ENCODE results near the gene PTPN3. TPM values are rescaled to one million over a fixed set of nuclear protein-coding genes. Genes with fewer than 3 reads are reported as not detected.

PTPN3 gene
- total RNA-seq, 1 experiment from 2014 or later: 1.6 TPM

DNA sequence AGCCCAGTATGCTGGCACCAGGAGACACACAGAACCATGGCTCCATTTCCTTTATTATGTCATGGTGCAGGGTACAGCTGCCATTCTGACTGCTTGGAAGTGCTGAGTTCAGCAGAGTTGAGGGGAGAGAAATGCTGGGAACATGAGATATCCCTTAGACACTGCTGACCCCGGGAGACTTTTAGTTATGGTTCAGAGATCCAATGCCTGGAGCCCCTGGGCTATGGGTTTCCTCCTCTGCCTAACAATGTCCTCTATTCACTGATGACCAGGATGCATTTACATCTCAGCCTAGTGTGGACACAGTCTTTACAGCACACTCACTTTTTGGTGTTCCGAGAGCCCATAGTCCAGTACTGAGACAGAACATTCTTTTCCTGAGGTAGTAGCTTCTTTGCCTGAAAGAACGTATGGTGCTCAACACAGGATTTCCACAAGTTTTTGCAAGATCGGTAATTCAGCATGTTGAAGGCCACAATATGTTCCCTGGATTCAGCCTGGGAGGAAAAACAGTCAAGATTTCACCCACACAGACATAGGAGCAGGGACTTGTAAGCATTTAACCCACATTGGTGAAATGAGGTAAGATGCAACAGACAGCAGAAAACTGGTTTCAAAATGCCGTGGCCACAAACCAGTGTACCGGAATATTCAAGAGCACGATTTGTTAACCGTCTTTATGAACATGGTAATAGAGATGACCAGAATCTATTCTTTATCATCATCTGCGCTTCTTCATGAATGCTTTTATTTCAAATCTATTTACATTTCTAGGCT is 71.3 kb downstream of the PTPN3 start:
- no peak for DNase-seq (ENCODE audit: low read depth)

DNA sequence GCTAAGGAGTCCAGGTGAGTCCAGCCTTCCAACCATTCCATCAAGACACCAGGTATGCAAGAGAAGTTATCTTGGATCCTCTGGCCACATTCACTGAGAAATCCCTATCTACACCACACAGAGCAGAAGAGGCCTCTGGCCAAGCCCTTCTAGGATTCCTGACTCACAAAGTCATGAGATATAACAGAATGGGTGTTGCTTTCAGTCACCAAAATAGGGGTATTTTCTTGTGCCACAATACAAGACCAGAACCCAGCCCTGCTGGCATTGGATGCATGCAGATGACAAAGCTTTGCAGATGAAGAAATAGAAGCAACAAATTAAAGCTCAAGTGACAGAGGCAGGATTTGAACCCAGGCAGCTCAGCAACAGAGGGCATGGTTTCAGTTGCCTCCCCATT is 73.5 kb downstream of the PTPN3 start:
- DNase-seq (ENCODE audit: low read depth): no peak

DNA sequence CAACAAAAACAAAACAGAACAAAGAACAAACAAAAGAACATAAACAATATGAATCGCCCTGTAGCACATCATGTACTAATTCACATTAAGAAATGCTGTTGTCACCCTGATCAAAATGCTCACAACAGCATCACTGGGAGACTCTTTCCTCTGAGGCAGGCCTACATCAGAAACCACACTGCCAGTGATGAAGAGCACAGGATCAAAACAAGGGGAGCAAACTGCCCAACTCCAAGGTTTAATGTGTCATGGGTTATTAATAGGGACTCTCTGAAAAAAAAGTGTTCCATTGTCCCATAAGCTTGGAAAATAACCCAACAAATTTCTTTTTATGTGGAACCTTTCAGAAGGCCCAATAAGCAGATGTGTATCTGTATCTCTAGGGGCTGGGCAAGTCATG is 74.2 kb downstream of the PTPN3 start:
- no peak for DNase-seq (ENCODE audit: low read depth)

DNA sequence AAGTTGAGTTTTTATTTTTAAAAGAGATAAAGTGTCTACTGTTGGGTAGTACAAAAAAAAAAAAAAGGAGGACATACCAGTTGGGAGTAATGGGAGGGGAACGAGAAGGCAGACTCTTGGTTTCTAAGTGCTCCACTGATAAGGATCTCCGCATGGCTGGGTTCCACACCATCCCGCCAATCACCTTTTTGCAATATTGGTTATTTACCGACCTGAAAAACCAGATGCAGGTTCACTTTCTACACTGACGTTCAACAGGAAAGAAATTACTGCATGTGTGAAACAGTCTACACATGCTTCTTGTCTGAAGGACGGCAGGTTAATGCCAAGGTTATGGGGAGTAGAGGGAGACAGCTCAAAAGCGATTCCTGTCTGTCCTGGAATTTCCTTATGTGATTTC is 75.5 kb downstream of the PTPN3 start:
- DNase-seq (ENCODE audit: low read depth): no peak

DNA sequence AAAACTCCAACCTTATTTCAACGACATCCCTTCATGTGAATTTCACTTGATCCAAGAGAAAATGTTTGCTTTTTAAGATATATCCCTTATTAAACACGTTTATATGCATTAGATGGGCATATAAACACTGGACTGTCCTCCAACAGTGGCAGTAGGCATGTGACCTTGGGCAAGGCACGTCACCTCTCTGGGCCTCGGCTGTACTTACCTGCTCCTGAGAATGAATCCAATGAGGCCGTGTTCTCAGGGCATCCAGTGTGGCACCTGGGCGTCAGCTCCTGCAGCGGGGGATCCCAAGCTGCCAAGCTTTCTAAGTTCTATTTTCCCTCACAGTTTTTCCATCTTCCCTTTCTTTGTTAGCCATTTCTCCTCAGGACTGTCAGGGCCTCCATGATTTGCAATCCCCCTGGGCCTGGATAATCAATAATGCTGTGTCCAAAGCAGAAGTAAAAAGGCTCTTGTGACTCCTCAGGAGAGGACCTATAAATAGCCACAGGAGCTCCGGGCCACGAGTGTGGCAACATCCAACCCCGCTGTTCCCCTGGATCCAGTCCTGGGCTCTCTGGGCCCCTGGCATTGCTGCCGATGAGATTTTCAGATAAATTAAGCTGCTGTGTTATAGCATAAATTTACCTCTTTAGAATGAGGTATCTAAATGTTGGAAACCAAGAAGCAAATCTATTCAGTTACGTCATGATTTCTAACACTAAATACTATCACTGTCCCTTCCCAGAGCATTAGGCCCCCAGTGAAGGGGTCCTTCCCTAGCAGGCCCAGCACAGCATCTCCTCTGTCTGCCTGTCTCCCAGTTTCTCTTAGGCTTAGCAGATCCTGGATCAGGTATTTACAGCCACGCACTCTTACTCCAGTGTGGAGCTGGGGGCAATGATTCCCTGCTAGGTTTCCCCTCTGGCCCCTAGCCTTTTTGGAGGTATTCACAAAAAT is 76.8 kb downstream of the PTPN3 start:
- DNase-seq (ENCODE audit: low read depth): no peak

DNA sequence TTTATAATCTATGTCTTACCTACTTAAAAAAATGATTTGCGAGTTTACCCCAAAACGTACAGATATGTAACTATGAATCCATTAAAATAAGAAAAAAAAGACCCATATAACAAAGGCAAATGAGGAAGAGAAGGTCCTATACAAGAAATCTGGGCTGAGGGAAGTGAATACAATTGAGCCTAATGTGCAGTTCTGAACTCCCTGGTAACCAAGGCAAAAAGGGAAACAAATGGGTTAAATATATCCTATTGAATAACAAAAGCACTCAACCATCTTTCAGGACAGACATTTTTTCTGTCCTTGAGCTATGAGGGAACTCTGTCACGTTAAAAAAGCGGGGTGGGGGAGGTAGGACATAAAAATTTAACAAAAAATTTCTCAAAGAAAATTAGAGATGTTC is 78.6 kb downstream of the PTPN3 start:
- no peak for DNase-seq (ENCODE audit: low read depth)

DNA sequence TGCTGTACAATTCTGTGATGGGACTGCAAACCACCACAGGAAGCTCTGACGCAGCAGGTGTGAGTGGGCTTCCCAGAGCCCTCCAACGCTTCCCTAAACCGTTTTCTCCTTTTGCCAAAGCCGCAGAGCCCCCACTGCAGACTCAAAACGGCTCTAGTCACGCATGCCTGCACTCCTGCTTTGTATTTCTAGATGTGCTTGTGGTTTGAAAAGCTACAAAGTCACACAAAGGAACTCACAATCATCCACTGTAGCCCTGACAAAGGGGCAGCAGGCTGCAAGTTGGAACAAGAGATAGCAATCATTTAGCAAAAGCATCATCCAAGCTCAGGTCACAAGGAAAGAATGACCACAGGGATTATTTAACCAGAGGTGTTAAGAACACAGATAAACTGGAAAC is 79.3 kb downstream of the PTPN3 start:
- DNase-seq (ENCODE audit: low read depth): no peak

DNA sequence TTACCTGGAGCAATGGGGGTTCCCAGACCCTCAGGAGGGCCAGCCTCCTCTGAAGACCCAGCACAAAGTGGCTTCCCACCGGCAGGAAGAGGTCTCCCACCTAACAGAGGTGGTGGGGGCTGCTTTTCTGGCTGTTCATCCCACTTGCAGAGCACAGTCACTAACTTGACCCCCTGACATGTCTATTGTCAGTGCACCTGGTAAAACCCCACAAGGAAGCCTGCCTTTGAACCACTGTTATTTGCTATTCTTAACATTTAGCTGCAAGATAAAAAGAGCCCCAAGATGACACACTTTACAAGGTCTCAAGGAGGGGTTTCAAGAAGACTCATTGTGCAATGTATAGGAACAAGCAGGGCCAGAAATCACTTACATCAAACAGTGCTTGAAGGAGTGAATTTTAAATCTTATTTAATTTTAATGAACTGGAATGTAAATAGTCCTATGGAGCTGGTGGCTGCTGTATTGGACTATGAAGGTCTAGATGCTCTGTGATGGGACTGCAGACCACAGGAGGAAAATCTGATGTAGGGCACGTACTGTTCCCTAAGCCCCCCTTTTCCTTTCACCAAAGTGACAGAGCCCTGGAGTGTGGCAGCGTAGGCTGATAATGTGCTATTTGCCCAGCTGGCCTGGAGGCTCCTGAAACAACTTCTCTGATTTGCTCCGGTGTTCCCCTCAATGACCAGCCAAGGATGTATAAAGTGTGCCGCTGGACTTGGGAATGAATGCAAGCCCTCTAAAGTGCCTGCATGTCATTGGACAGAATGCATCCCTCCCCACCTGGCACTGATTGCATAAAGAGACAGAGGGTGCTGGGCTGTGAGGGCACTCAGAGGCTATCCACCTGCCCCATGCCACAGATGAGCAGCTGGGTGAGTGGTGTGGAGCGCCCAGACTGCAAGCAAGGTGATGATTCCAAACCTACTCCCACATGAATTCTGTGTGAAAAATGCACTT is 80.2 kb downstream of the PTPN3 start:
- no peak for DNase-seq (ENCODE audit: low read depth)

DNA sequence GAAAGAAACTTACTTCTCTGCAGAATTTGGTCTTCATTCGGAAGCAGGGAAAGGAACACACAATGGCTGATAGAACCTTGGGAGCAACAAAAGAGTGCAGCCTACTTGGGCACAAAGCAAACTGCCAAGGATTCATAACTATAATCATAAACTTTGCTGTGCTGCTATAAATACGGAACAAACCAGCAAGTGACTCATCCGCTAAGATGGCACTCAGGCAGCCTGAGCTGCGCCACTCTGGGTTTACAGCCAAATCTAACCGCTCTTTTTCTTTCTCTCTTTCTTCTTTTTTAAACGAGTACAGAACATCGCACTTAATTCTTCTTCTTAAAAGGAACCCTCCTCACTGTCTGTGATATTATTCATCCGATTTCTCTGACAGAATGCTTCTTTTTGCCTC is 81.1 kb downstream of the PTPN3 start:
- DNase-seq (ENCODE audit: low read depth): no peak

DNA sequence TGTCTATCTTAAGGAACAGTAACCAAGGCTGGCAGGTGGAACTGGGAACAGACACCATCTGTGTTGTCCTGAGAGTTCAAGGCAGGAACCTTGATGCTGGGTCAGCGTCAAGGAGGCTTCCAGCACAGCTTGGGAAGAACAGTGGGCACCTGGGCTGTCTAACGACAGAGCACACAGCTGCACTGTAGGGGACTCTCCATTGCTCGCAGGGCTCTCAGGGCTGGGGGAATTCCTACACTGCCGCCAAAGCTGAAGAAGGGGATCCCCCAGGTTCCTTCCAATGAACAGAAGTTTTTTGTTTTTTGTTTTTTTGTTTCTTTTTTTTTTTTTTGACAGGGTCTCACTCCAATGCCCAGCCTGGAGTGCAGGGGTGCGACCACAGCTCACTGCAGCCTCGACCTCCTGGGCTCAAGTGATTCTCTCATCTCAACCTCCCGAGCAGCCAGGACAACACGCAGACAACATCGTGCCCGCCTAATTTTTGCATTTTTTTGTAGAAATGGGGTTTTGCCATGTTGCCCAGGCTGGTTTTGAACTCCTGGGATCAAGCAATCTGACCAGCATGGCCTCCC is 81.9 kb downstream of the PTPN3 start:
- DNase-seq (ENCODE audit: low read depth): no peak

DNA sequence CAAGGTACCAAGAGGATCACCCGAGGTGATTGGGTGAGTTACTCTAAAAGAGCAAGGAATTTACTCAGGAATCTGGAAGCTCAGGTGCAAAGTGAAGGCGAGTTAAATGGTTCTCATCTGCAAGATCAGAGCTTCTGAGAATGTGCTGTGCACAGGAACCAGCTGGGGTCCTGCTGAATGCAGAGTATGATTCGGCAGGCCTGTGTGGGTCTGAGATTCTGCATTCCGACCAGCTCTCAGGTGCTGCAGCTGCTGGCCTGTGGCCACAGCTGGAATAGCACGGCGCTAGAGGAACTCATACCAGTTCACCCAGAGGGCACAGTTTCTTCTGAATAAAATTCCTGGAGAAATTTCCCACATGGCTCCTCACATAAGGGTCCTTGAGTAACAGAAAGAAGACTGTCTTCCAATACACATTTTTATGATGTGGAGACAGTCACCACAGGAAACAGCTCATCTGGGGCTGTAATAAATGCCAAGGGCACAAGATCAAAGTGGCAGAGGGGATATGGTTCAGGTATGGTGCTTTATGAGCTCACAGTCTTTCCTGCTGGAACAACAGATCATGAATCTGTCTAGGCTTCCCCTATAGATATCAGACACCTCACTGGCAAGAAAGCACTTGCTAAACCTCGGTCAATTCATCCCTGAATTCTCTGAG is 83.9 kb downstream of the PTPN3 start:
- no peak for DNase-seq (ENCODE audit: low read depth)

DNA sequence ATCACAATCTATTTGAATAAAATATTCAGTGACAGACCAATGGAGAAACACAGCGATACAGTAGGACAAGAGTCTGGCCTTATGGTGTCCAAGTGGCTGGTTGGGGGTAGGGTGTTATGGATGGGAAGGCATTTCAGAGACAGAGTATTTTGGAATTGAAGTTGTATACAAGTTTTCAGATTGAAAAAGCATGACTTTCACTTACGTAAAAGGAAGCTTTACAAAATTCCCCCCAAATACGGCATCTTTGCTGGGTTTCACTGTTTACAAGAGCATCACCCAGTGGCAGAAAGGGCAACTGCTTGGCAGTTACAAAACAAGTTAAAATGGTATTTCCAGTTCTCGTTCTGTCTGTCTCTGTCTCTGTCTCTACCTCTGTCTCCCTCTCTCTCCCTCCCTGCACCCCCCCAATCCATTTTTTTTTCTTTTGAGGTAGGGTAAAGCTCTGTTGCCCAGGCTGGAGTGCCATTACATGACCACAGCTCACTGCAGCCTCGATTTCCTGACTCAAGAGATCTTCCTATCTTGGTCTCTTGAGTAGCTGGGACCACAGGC is 86.2 kb downstream of the PTPN3 start:
- DNase-seq (ENCODE audit: low read depth): peak; percentile 46

DNA sequence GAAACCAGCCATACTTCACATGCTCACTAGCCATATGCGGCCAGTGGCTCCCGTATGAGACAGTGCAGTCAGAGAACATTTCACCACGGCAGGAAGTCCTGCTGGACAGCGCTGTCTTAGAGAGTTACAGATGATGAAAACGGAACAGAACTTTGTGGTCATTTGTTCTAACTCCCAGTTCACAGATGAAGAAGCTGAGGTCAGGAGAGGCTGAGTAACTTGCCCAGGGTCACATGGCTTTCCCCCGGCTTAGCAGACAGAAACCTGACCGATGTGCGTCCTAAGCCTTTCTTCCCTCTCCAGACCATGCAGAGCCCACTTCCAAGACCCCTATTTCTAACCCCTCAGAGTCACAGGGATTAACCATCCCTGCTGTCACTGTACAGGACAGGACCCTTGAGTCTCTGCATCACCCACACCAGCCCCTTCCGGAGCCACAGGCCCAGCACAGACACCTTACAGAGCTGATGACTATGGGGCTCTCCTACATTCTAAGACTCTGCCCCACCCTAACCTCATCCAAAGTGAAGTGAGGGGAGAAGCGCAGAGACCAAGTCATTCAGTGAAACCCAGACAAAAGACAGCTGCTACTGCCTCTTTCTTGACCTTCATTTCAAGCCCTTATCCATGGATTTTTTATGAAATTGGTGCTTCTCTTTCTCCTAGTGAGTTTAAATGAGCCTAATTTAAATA is 86.9 kb downstream of the PTPN3 start:
- DNase-seq (ENCODE audit: low read depth): no peak

DNA sequence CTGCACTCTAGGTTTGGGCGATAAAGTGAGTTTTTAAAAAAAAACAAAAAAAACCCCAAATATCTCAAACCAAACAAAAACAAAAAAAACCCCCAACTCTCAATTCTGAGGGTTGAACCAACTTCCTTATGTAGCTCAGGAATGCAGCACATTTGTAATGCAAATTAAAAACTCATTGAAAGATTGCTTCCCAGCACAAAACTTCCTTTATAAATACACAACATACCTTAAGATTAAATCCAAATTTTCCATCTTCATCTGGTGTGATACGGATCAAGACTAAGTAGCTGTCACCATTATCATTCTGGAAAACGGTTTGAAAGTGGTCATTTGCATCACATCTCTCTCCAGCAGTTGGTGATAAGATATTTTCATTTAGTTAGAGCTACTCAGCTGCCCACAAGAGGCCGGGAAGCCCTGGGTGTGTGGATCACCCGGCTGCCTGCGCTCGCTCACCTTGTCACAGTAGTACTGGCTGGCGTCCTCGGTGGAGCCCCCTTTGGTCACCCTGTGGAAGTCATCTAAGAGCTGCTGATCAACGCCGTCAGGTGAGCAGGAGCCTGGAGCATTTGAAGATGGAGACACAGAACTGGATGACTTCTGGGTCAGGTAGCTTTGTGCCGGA is 88.2 kb downstream of the PTPN3 start:
- no peak for DNase-seq (ENCODE audit: low read depth)

DNA sequence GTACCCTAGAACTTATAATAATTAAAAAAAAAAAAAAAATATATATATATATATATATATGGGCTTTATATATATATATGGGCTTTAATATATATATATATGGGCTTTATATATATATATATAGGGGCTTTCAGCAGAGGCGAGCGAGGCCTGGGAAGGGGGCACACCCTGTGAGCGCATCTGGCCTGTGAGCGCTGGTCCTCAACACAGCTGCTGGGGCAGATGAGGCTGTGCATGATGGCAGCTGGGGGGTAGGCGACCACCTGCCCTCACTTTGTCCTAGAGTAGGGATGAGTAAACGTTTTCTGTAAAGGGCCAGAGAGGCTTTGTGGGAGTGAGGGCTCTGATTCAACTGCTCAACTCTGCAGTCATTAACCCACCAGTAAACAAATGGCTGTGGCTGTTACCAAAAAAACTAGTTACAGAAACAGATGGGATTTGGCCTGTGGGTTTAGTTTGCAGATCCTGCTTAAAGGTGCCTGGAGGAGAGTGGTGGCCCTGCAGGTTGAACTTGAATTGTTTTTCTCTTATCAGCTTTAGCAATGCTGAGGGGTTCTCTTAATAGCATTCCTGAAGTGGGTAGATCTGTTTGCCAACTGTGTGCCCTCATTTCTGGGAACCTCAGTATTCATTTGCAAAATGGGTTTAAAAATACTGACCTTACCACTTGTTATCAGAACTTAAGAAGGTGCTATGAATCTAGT is 89.2 kb downstream of the PTPN3 start:
- DNase-seq (ENCODE audit: low read depth): no peak

DNA sequence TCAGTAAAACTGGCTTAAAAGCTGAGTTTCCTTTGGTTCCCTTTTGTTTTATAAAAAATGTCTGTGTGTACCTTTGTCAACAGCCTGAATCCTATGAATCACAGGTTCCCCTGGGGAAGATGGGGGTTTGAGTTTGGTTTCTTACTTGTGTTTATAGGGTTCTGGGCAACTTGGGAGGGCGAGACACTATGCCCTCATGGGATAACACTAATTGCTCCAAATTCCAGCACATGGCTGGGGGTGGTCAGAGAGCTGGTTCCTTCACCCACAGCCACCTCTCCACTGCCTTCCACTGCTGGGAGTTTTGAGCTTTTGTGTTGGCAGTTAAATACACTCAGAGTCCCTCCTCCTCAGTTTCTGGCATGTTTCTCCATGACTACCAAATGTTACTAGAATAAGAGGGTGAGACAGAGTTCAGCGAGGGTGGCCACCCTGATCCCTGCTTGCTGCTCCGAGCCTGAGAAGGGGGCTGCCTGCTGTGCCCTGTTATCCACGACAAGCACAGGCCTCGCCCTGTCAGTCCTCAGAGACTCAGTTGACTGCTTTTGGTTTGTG is 94.3 kb downstream of the PTPN3 start:
- no peak for DNase-seq (ENCODE audit: low read depth)

DNA sequence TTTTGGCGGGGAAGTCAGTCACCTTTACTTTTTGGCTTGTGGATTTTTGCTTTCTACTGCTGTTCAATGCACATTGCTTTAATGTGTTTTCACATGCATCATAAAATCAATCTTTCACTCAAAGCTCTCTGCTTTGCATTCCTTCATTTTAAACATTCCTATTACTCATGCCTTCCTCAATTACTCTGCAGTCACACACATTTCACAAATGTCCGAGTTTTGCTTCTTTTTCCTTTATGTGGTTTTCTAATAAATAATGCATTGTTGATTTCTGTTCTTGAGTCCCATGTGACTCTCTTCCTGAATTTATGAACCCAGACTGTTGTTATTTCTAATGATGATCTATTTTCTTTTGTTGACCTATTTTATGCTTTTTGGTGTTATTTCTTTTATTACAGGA is 95.0 kb downstream of the PTPN3 start:
- no peak for DNase-seq (ENCODE audit: low read depth)

DNA sequence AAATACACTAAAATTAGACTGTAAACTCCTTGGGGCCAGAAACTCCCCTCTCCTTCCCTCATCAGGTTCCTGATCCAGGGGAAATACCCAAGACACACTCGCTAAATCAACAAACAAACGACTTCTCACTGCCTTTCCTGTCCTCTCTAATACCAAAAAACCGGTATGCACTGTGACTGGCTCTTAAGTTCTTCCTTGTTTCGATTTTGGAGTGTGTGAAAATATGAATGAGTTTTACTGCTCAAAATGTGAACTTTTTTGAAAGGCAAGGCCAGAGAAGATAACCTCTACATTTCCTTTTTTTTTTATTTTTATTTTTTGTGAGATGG is 96.2 kb downstream of the PTPN3 start:
- no peak for DNase-seq (ENCODE audit: low read depth)

Measured in RPMI7951 (cell line).